WTC11 (cell line): Measurements from ENCODE around the gene PTPN4. TPM values are rescaled to one million over a fixed set of nuclear protein-coding genes. Genes with fewer than 3 reads are reported as not detected.

Experiments
- ATAC-seq: fragments of 200-7000 bp; cut with Tn5 transposase; 2 replicates; pipeline ENCODE4 v1.10.0; 2021; ENCODE audit warnings: mild to moderate bottlenecking, moderate library complexity
- CTCF ChIA-PET: fragments of 300-600 bp; sonication (Branson Sonifier 250); formaldehyde crosslinking; loops from one replicate; lab custom pipeline; 2021; ENCODE audit warnings: antibody characterized with exemption; lab: Charles Lee
- POLR2A ChIA-PET: fragments of 350-600 bp; sonication (Branson Sonifier 250); formaldehyde crosslinking; loops from one replicate; lab custom pipeline; 2021; ENCODE audit warnings: antibody characterized with exemption; lab: Charles Lee
- DNase-seq: peaks from one replicate; pipeline ENCODE4 v3.0.0; 2021; ENCODE audit warnings: low spot score
- H3K27ac Mint-ChIP-seq: 2 replicates; pipeline ENCODE4 v1.8.0; 2021; ENCODE audit warnings: mixed read lengths
- H3K27me3 Mint-ChIP-seq: 2 replicates; pipeline ENCODE4 v1.8.0; 2021; ENCODE audit warnings: low read depth, mild to moderate bottlenecking, moderate library complexity, mixed read lengths
- H3K36me3 Mint-ChIP-seq: 2 replicates; pipeline ENCODE4 v1.8.0; 2021; ENCODE audit warnings: mixed read lengths
- H3K4me1 Mint-ChIP-seq: 2 replicates; pipeline ENCODE4 v1.8.0; 2022; ENCODE audit warnings: mixed read lengths
- H3K4me3 Mint-ChIP-seq: 2 replicates; pipeline ENCODE4 v1.8.0; 2021; ENCODE audit warnings: mild to moderate bottlenecking, moderate library complexity, mixed read lengths
- H3K9me3 Mint-ChIP-seq: 2 replicates; pipeline ENCODE4 v1.8.0; 2021; ENCODE audit warnings: mixed read lengths
- ARID4B ChIP-seq: sonication (generic); formaldehyde crosslinking; IDR thresholded peaks from 2 replicates; pipeline ENCODE4 v1.8.0; 2023; ENCODE audit warnings: missing genetic modification reagents, mild to moderate bottlenecking, borderline replicate concordance
- FOXK1 ChIP-seq: sonication (generic); formaldehyde crosslinking; IDR thresholded peaks from 2 replicates; pipeline ENCODE4 v1.8.0; 2022; ENCODE audit warnings: mild to moderate bottlenecking, moderate library complexity, missing genetic modification reagents
- FOXP1 ChIP-seq: sonication (generic); formaldehyde crosslinking; IDR thresholded peaks from 2 replicates; pipeline ENCODE4 v1.8.0; 2022; ENCODE audit warnings: missing genetic modification reagents, mild to moderate bottlenecking, moderate library complexity, borderline replicate concordance
- GABPB1 ChIP-seq: sonication (generic); formaldehyde crosslinking; IDR thresholded peaks from 2 replicates; pipeline ENCODE4 v1.8.1; 2023; ENCODE audit warnings: mild to moderate bottlenecking, missing genetic modification reagents
- MLX ChIP-seq: sonication (generic); formaldehyde crosslinking; IDR thresholded peaks from 2 replicates; pipeline ENCODE4 v1.8.1; 2023; ENCODE audit warnings: mild to moderate bottlenecking, missing genetic modification reagents, moderate library complexity
- MYBL2 ChIP-seq: sonication (generic); formaldehyde crosslinking; IDR thresholded peaks from 2 replicates; pipeline ENCODE4 v1.8.1; 2023; ENCODE audit warnings: mild to moderate bottlenecking, moderate library complexity, missing genetic modification reagents
- NR1H2 ChIP-seq: sonication (generic); formaldehyde crosslinking; IDR thresholded peaks from 2 replicates; pipeline ENCODE4 v1.9.0; 2021; ENCODE audit warnings: mild to moderate bottlenecking, moderate library complexity, missing genetic modification reagents
- NR2C2 ChIP-seq: sonication (generic); formaldehyde crosslinking; IDR thresholded peaks from 2 replicates; pipeline ENCODE4 v1.8.0; 2022; ENCODE audit warnings: mild to moderate bottlenecking, missing genetic modification reagents
- RELA ChIP-seq: sonication (generic); formaldehyde crosslinking; IDR thresholded peaks from 2 replicates; pipeline ENCODE4 v1.8.1; 2022; ENCODE audit warnings: missing genetic modification reagents, mild to moderate bottlenecking, borderline replicate concordance
- TCF7 ChIP-seq: sonication (generic); formaldehyde crosslinking; IDR thresholded peaks from 2 replicates; pipeline ENCODE4 v1.8.0; 2022; ENCODE audit warnings: mild to moderate bottlenecking, low read depth, missing genetic modification reagents, moderate library complexity
- TEAD4 ChIP-seq: sonication (generic); formaldehyde crosslinking; IDR thresholded peaks from 2 replicates; pipeline ENCODE4 v1.8.0; 2022; ENCODE audit warnings: mild to moderate bottlenecking, missing genetic modification reagents
- ZBTB43 ChIP-seq: sonication (generic); formaldehyde crosslinking; IDR thresholded peaks from 2 replicates; pipeline ENCODE4 v1.8.1; 2023; ENCODE audit warnings: mild to moderate bottlenecking, missing genetic modification reagents
- ZNF219 ChIP-seq: sonication (generic); formaldehyde crosslinking; IDR thresholded peaks from 2 replicates; pipeline ENCODE4 v1.8.0; 2023; ENCODE audit warnings: missing genetic modification reagents, mild to moderate bottlenecking, borderline replicate concordance
- ZNF317 ChIP-seq: sonication (generic); formaldehyde crosslinking; IDR thresholded peaks from 2 replicates; pipeline ENCODE4 v1.8.1; 2023; ENCODE audit warnings: low read depth, mild to moderate bottlenecking, moderate library complexity, missing genetic modification reagents, borderline replicate concordance
- total RNA-seq: library from RNA; stranded (reverse); gene quantifications from 3 replicates; pipeline ENCODE4 v1.2.3, GENCODE V29; 2021
- TF ChIP-seq, protein P1 (sequence below): fragments of 250-450 bp; sonication (Bioruptor Pico); IDR thresholded peaks from 2 replicates; pipeline ENCODE4 v2.1.2; 2022; ENCODE audit warnings: mild to moderate bottlenecking, moderate library complexity
- TF ChIP-seq, protein P2 (sequence below): sonication (generic); formaldehyde crosslinking; IDR thresholded peaks from 2 replicates; pipeline ENCODE4 v1.8.0; 2022; ENCODE audit warnings: mild to moderate bottlenecking, missing genetic modification reagents
- TF ChIP-seq, protein P3 (sequence below): sonication (generic); formaldehyde crosslinking; IDR thresholded peaks from 2 replicates; pipeline ENCODE4 v1.8.1; 2023; ENCODE audit warnings: mild to moderate bottlenecking, missing genetic modification reagents, moderate library complexity

The PTPN4 gene
- total RNA-seq, 1 experiment from 2014 or later: 85.8 TPM

GRCh38 chr2:119739580-119740255, 20.0 kb upstream of the PTPN4 start (continued):
- no peak for TF ChIP-seq ZBTB43 (CRISPR knock-in tag)

DNA sequence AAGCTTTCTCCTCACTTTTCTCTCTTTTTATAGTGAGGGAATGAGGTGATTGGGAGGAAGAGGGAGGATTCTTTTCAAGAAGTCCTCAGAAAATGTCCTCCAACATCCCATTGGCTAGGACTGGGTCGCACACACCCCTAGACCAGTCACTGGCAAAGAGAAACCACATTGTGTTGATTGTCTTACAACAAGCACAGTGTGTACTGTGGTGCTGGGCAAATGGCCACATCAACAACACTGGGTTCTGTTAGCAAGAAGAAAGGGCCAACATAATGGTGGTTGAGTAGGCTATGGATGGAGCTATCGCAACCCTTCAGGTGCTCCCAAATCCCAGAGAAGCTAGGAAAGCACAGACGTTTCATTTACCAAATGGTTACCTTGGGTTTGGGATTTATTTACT, 18.7 kb upstream of the PTPN4 start:
- ChIA-PET POLR2A (no interaction called here), CTCF (interaction anchor here (1.0 kb wide), 1 partner anchor 11 kb away, joined by 3 read pairs; no protein-coding TSS in a partner anchor)
- Mint-ChIP-seq H3K9me3 (no peaks in the 10 kb centered on the region), H3K36me3 (no peaks in the 10 kb centered on the region), H3K27me3 (no peaks in the 10 kb centered on the region), H3K4me1 (peaks cover 6% of the 10 kb centered on the region), H3K27ac (no peak overlapping the region), H3K4me3 (no peak overlapping the region)
- ATAC-seq (no peak), DNase-seq (no peak)
- TF ChIP-seq FOXK1 (no peak), GABPB1 (CRISPR knock-in tag) (no peak), NR2C2 (no peak), MLX (CRISPR knock-in tag) (no peak), ZNF219 (CRISPR knock-in tag) (no peak), RELA (CRISPR knock-in tag) (no peak), NR1H2 (CRISPR knock-in tag) (no peak), TCF7 (no peak), MYBL2 (CRISPR knock-in tag) (no peak), TEAD4 (CRISPR knock-in tag) (no peak), FOXP1 (CRISPR knock-in tag) (no peak), ZNF317 (CRISPR knock-in tag) (no peak), ARID4B (CRISPR knock-in tag) (no peak), ZBTB43 (CRISPR knock-in tag) (no peak)
- TF ChIP-seq, protein P1, sequence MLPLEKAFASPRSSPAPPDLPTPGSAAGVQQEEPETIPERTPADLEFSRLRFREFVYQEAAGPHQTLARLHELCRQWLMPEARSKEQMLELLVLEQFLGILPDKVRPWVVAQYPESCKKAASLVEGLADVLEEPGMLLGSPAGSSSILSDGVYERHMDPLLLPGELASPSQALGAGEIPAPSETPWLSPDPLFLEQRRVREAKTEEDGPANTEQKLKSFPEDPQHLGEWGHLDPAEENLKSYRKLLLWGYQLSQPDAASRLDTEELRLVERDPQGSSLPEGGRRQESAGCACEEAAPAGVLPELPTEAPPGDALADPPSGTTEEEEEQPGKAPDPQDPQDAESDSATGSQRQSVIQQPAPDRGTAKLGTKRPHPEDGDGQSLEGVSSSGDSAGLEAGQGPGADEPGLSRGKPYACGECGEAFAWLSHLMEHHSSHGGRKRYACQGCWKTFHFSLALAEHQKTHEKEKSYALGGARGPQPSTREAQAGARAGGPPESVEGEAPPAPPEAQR (CRISPR knock-in tag): no peak
- TF ChIP-seq, protein P2, sequence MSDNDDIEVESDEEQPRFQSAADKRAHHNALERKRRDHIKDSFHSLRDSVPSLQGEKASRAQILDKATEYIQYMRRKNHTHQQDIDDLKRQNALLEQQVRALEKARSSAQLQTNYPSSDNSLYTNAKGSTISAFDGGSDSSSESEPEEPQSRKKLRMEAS (CRISPR knock-in tag): no peak
- TF ChIP-seq, protein P3, sequence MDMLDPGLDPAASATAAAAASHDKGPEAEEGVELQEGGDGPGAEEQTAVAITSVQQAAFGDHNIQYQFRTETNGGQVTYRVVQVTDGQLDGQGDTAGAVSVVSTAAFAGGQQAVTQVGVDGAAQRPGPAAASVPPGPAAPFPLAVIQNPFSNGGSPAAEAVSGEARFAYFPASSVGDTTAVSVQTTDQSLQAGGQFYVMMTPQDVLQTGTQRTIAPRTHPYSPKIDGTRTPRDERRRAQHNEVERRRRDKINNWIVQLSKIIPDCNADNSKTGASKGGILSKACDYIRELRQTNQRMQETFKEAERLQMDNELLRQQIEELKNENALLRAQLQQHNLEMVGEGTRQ (CRISPR knock-in tag): no peak
